CD4-positive, CD25-positive, alpha-beta regulatory T cell (primary cell): ENCODE results near the gene GOLGA8B. TPM values are rescaled to one million over a fixed set of nuclear protein-coding genes. Genes with fewer than 3 reads are reported as not detected.
"Not testable (repeated sequence)": the region's sequence is repeated elsewhere in the genome, so short reads cannot be mapped to it uniquely, and the experiment has no call there.

Experiments
- ATAC-seq, 2 donors: fragments of 150-1000 bp; cut with Tn5 transposase; one replicate each; pipeline ENCODE4 v1.10.0; 2021; ENCODE audit warnings: low read depth in 2 of 2, moderate number of reproducible peaks in 2 of 2, moderate library complexity in 1 of 2
- DNase-seq, 3 donors: peaks; one replicate each; pipeline versions ENCODE4 v3.0.0 to v3.0.0-alpha.2; 2012 to 2022; ENCODE audit warnings: mixed read lengths in 1 of 3
- H3K27ac ChIP-seq: one replicate; pipeline ENCODE4 v1.7.0; 2013; ENCODE audit warnings: mild to moderate bottlenecking, low read length; ENCODE audit not compliant: insufficient read depth, poor library complexity, severe bottlenecking
- H3K27me3 ChIP-seq: one replicate; pipeline ENCODE4 v1.7.0; 2013; ENCODE audit warnings: low read length; ENCODE audit not compliant: control insufficient read depth, insufficient read depth
- H3K36me3 ChIP-seq: one replicate; pipeline ENCODE4 v1.7.0; 2013; ENCODE audit warnings: mild to moderate bottlenecking, low read length, moderate library complexity; ENCODE audit not compliant: control insufficient read depth, insufficient read depth
- H3K4me1 ChIP-seq: 2 replicates; pipeline ENCODE4 v1.7.0; 2013; ENCODE audit warnings: mild to moderate bottlenecking, low read length; ENCODE audit not compliant: insufficient read depth, control insufficient read depth, poor library complexity, severe bottlenecking
- H3K4me3 ChIP-seq: one replicate; pipeline ENCODE4 v1.7.0; 2013; ENCODE audit warnings: low read depth, mild to moderate bottlenecking, low read length, moderate library complexity
- H3K9me3 ChIP-seq, 2 experiments: 1 replicate in 1 of 2; 2 replicates in 1 of 2; pipeline ENCODE4 v1.7.0; 2013; ENCODE audit warnings: low read length in 2 of 2, mild to moderate bottlenecking in 1 of 2, moderate library complexity in 1 of 2; ENCODE audit not compliant: control insufficient read depth in 2 of 2
- H3K27ac Mint-ChIP-seq, 3 donors: one replicate each; pipeline ENCODE4 v1.8.0; 2020 to 2022; ENCODE audit warnings: mild to moderate bottlenecking in 3 of 3, mixed read lengths in 3 of 3, moderate library complexity in 2 of 3
- H3K27me3 Mint-ChIP-seq: one replicate; pipeline ENCODE4 v1.8.0; 2022; ENCODE audit warnings: mild to moderate bottlenecking, mixed read lengths
- H3K36me3 Mint-ChIP-seq: one replicate; pipeline ENCODE4 v1.8.0; 2020; ENCODE audit warnings: mixed read lengths
- H3K4me1 Mint-ChIP-seq, 4 donors: one replicate each; pipeline ENCODE4 v1.8.0; 2020 to 2022; ENCODE audit warnings: mixed read lengths in 4 of 4, mild to moderate bottlenecking in 1 of 4
- H3K4me3 Mint-ChIP-seq, 4 donors: one replicate each; pipeline ENCODE4 v1.8.0; 2020 to 2022; ENCODE audit warnings: mild to moderate bottlenecking in 4 of 4, mixed read lengths in 4 of 4, moderate library complexity in 3 of 4
- H3K9me3 Mint-ChIP-seq, 7 donors: one replicate each; pipeline ENCODE4 v1.8.0; 2020 to 2022; ENCODE audit warnings: mixed read lengths in 7 of 7, mild to moderate bottlenecking in 3 of 7, moderate library complexity in 2 of 7
- polyA plus RNA-seq, 4 donors: library from polyadenylated mRNA; unstranded; fragments of 300-500 nt; fragmentation: Illumina TruSeq; gene quantifications; one replicate each; pipeline ENCODE4 v1.2.3, GENCODE V29; 2021
- total RNA-seq: library from RNA; stranded (reverse); gene quantifications from one replicate; pipeline ENCODE4 v1.2.3, GENCODE V29; 2022

The GOLGA8B gene, protein sequence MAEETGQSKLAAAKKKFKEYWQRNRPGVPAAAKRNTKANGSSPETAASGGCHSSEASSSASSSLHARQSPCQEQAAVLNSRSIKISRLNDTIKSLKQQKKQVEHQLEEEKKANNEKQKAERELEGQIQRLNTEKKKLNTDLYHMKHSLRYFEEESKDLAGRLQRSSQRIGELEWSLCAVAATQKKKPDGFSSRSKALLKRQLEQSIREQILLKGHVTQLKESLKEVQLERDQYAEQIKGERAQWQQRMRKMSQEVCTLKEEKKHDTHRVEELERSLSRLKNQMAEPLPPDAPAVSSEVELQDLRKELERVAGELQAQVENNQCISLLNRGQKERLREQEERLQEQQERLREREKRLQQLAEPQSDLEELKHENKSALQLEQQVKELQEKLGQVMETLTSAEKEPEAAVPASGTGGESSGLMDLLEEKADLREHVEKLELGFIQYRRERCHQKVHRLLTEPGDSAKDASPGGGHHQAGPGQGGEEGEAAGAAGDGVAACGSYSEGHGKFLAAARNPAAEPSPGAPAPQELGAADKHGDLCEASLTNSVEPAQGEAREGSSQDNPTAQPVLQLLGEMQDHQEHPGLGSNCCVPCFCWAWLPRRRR
- total RNA-seq (545 TPM), polyA plus RNA-seq (10 to 100 TPM in 2 of 4 donors, 1 to 10 TPM in 2; 5.1 to 14.2 (median 9.6) TPM)

DNA sequence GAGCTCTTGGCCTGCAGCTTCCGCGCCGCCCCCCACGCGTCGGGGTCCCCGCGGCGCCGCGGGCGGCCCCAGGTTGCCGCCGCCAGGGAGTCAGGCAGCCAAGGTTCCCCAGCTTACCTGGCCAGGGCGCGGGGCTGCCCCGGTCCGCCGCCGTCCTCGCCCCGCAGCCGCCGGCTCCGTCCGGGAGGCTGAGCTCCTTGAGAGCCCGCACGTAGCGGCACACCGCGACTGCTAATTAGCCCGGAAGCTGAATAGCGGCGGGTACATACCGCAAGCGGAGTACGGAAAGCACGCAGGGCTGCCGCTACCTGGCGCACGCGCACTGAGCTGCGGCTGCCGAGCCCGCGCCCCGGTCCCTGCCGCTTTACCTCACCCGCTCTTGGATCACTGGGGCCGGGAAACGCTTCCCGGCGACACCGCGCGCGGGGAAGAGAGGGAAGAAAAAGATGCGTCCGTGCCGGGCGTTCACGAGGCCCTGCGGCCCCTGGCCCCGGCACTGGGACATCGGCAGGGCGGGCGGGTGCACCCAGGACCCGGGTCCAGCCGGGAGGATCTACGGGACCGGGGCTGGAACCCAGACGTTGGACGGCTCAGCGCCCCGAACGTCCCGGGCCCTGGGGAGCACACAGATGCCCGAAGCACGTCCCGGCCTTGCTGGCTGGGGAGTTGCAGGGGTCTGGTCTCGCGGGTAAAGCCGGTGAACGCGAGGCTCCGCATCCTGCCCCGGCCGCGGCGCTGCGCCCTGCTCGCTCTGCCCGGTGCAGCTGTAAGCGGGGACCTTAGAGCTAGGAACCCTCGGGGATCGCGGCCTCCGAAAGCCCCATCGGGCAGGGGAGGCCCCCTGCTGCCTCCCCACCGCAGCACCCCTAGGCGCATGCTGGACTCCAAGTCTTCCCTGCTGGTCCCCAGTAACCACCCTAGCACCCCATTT, at the start of gene GOLGA8B:
Gene GOLGA8B, minus strand, starts transcription at position 253 of the 931 bp plus-strand sequence. CDS start 47,739 bp downstream, outside the sequence.
- peak within 1 kb of the TSS; percentile 65 for H3K27ac ChIP-seq
- ATAC-seq (peak; percentile 80 to 82), DNase-seq (peak; percentile 79 to 90 (median 87))
- H3K27me3 ChIP-seq: no peaks in the 10 kb centered on the region
- H3K4me3 Mint-ChIP-seq: peak within 1 kb of the TSS; percentile 90 to 95 (median 92)
- H3K36me3 ChIP-seq: no peaks in the 10 kb centered on the region
- peak within 1 kb of the TSS; percentile 75 for H3K4me3 ChIP-seq
- H3K27me3 Mint-ChIP-seq: peaks cover 17% of the 10 kb centered on the region
- peaks cover 29% of the 10 kb centered on the region for H3K4me1 ChIP-seq
- H3K9me3 Mint-ChIP-seq: no peaks in the 10 kb centered on the region
- peaks cover 6% of the 10 kb centered on the region for H3K36me3 Mint-ChIP-seq
- peaks cover 8 to 47% (median 38%) of the 10 kb centered on the region in 4 donors for H3K4me1 Mint-ChIP-seq
- H3K27ac Mint-ChIP-seq: peak within 1 kb of the TSS; percentile 73 to 89 (median 74)
- no peaks in the 10 kb centered on the region for H3K9me3 ChIP-seq

DNA sequence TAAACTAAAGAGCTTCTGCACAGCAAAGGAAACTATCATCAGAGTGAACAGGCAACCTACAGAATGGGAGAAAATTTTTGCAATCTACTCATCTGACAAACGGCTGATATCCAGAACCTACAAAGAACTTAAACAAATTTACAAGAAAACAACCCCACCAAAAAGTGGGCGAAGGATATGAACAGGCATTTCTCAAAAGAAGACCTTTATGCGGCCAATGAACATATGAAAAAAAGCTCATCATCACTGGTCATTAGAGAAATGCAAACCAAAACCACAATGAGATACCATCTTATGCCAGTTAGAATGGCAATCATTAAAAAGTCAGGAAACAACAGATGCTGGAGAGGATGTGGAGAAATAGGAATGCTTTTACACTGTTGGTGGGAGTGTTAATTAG, 49.7 kb upstream of the GOLGA8B start:
- DNase-seq, H3K36me3 Mint-ChIP-seq, H3K27me3 ChIP-seq, H3K36me3 ChIP-seq, H3K9me3 ChIP-seq, H3K4me1 ChIP-seq, H3K4me1 Mint-ChIP-seq, ATAC-seq, H3K27ac ChIP-seq, H3K4me3 Mint-ChIP-seq, H3K27ac Mint-ChIP-seq, H3K9me3 Mint-ChIP-seq, H3K4me3 ChIP-seq: not testable (repeated sequence)
- H3K27me3 Mint-ChIP-seq: peaks cover 32% of the 10 kb centered on the region

DNA sequence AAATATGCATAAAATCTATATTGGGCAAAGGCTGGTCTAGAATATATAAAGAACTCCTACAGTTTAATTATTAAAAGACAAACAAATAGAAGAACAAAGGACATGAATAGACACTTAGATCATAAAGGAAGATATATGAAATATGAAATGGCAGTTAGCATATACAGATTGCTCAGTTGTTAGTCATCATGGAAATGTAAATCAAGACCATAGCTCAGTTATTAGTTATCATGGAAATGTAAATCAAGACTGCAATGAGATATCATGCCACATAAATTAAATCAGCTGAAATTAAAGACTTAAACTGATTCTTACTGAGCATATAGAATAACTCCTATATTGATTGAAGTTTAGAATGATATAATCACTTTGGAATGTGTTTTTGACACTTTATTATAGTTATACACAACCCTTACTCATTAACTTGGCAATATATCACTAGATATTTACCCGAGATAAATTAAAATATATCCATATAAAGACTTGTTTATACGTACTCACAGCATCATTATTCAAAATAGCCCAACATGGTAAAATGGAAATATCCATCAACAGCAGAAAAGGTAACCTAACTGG, 45.2 kb upstream of the GOLGA8B start:
- no peak overlapping the region for H3K27ac ChIP-seq
- peaks cover 56% of the 10 kb centered on the region for H3K27me3 Mint-ChIP-seq
- no peak overlapping the region for H3K27ac Mint-ChIP-seq
- H3K4me3 ChIP-seq: no peak overlapping the region
- H3K36me3 ChIP-seq: no peaks in the 10 kb centered on the region
- DNase-seq (no peak), ATAC-seq (no peak)
- peaks cover 17% of the 10 kb centered on the region for H3K27me3 ChIP-seq
- H3K4me3 Mint-ChIP-seq: no peak overlapping the region
- no peaks in the 10 kb centered on the region for H3K4me1 ChIP-seq
- no peaks in the 10 kb centered on the region for H3K36me3 Mint-ChIP-seq
- peaks cover 0 to 5% of the 10 kb centered on the region in 2 experiments for H3K9me3 ChIP-seq
- H3K4me1 Mint-ChIP-seq: no peaks in the 10 kb centered on the region
- H3K9me3 Mint-ChIP-seq: peaks cover 0 to 8% (median 4%) of the 10 kb centered on the region in 7 donors

DNA sequence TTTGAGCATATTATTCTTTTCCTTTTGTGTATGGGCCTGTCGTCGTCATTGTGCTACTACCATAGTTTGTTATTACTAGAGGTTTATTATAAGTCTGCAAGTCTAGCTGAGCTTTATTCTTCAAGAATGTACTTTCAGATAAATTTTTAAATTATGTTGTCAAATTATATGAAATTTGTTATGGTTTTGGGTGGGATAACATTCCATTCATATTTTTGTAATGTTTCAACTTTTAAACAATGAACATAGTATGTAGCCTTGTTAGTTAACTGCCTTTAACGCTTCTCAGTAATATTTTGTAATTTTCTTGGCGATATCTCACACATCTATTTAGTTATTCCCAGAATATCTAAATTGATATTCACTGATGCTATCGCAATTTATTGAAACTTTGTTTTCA, 41.6 kb upstream of the GOLGA8B start:
- H3K27me3 ChIP-seq: peaks cover 23% of the 10 kb centered on the region
- H3K9me3 Mint-ChIP-seq: peaks cover 0 to 8% (median 0%) of the 10 kb centered on the region in 7 donors
- ATAC-seq (no peak), DNase-seq (no peak)
- H3K27ac ChIP-seq: no peak overlapping the region
- peaks cover 0 to 5% of the 10 kb centered on the region in 2 experiments for H3K9me3 ChIP-seq
- H3K4me3 ChIP-seq: no peak overlapping the region
- no peak overlapping the region for H3K4me3 Mint-ChIP-seq
- H3K4me1 ChIP-seq: no peaks in the 10 kb centered on the region
- no peaks in the 10 kb centered on the region for H3K36me3 ChIP-seq
- no peak overlapping the region for H3K27ac Mint-ChIP-seq
- H3K36me3 Mint-ChIP-seq: no peaks in the 10 kb centered on the region
- peaks cover 53% of the 10 kb centered on the region for H3K27me3 Mint-ChIP-seq
- no peaks in the 10 kb centered on the region for H3K4me1 Mint-ChIP-seq

GRCh38 chr15:34621675-34622074, 38.2 kb upstream of the GOLGA8B start:
- no peaks in the 10 kb centered on the region for H3K36me3 Mint-ChIP-seq
- no peaks in the 10 kb centered on the region for H3K4me1 Mint-ChIP-seq
- no peak overlapping the region for H3K27ac Mint-ChIP-seq
- peak in 1 of 3 donors; percentile 57 for DNase-seq
- Histone ChIP-seq H3K4me3 (no peak overlapping the region), H3K27ac (no peak overlapping the region), H3K9me3 (no peaks in the 10 kb centered on the region), H3K4me1 (no peaks in the 10 kb centered on the region), H3K36me3 (no peaks in the 10 kb centered on the region), H3K27me3 (peaks cover 23% of the 10 kb centered on the region)
- peaks cover 61% of the 10 kb centered on the region for H3K27me3 Mint-ChIP-seq
- no peak overlapping the region for H3K4me3 Mint-ChIP-seq
- peaks cover 0 to 2% (median 0%) of the 10 kb centered on the region in 7 donors for H3K9me3 Mint-ChIP-seq
- no peak for ATAC-seq

DNA sequence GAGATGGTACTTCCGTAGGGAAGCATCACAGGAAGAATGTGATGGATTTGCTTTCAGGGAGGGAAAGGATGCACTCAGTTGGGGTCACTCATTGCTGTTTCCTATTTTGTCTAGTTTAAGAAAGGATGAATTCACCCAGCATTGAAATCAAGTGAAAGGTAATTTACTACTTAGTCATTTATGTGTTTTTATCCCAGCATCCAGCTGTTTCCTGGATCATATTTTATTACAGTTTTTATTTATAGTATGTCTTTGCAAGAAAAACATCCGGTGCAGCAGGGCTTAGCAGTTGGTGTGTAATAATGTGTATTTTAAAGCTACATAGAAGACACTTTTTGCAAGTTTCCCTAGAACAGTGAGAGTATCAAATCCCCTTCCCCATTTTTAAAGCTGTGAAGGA, 37.4 kb upstream of the GOLGA8B start:
- DNase-seq: no peak
- H3K27me3 ChIP-seq: peaks cover 18% of the 10 kb centered on the region
- H3K4me3 ChIP-seq: no peak overlapping the region
- Mint-ChIP-seq H3K27ac (no peak overlapping the region), H3K27me3 (peaks cover 64% of the 10 kb centered on the region), H3K36me3 (no peaks in the 10 kb centered on the region), H3K4me3 (no peak overlapping the region), H3K9me3 (peaks cover 0 to 2% (median 0%) of the 10 kb centered on the region in 7 donors), H3K4me1 (no peaks in the 10 kb centered on the region)
- no peak for ATAC-seq
- no peaks in the 10 kb centered on the region for H3K36me3 ChIP-seq
- H3K27ac ChIP-seq: no peak overlapping the region
- no peaks in the 10 kb centered on the region for H3K9me3 ChIP-seq
- no peaks in the 10 kb centered on the region for H3K4me1 ChIP-seq

GRCh38 chr15:34620142-34620541, 36.7 kb upstream of the GOLGA8B start:
- Histone ChIP-seq H3K36me3 (no peaks in the 10 kb centered on the region), H3K27me3 (peaks cover 17% of the 10 kb centered on the region), H3K4me1 (no peaks in the 10 kb centered on the region), H3K9me3 (no peaks in the 10 kb centered on the region), H3K4me3 (no peak overlapping the region), H3K27ac (no peak overlapping the region)
- Mint-ChIP-seq H3K36me3 (no peaks in the 10 kb centered on the region), H3K27ac (no peak overlapping the region), H3K9me3 (peaks cover 0 to 2% (median 0%) of the 10 kb centered on the region in 7 donors), H3K4me1 (no peaks in the 10 kb centered on the region), H3K27me3 (peaks cover 62% of the 10 kb centered on the region), H3K4me3 (no peak overlapping the region)
- ATAC-seq (no peak), DNase-seq (no peak)
